Left hindlimb (tissue), 1 donor: ENCODE results near the gene ACLY.

ENCODE experiments used
- DNase-seq: peaks from one replicate; pipeline ENCODE4 v3.0.0-alpha.2; 2018

The ACLY gene

GRCh38 chr17:41918314-41919164 is at the start of gene ACLY:
Gene ACLY (minus strand): TSS chr17:41918951. CDS start chr17:41913873, 5,078 bp downstream.
- DNase-seq: peak; percentile 98

- DNase-seq: no peak
These were observed 49.3 kb upstream of the ACLY start for GRCh38 chr17:41967921-41968578.

GRCh38 chr17:41967141-41967920 is 48.6 kb upstream of the ACLY start:
- peak; percentile 42 for DNase-seq

- peak; percentile 92 for DNase-seq
These were observed 47.9 kb upstream of the ACLY start, which contains the start of gene CNP for GRCh38 chr17:41966463-41967140. Gene CNP (plus strand): TSS chr17:41966795. CDS start chr17:41966885, 90 bp downstream.

GRCh38 chr17:41965694-41966462 is 47.1 kb upstream of the ACLY start:
- peak; percentile 50 for DNase-seq

- peak; percentile 83 for DNase-seq
These were observed 44.1 kb upstream of the ACLY start for GRCh38 chr17:41962768-41963434.

GRCh38 chr17:41962111-41962510 is 43.4 kb upstream of the ACLY start:
- DNase-seq: no peak

GRCh38 chr17:41959336-41960095 is 40.8 kb upstream of the ACLY start:
- peak; percentile 42 for DNase-seq

- DNase-seq: no peak
These were observed 40.2 kb upstream of the ACLY start for GRCh38 chr17:41959030-41959335.

GRCh38 chr17:41957869-41958439 is 39.2 kb upstream of the ACLY start:
- DNase-seq: no peak

GRCh38 chr17:41957031-41957868 is 38.5 kb upstream of the ACLY start:
- DNase-seq: no peak

GRCh38 chr17:41956522-41956921 is 37.8 kb upstream of the ACLY start:
- DNase-seq: no peak

- DNase-seq: no peak
These were observed 30.2 kb upstream of the ACLY start for GRCh38 chr17:41948762-41949460.

- DNase-seq: no peak
These were observed 26.2 kb upstream of the ACLY start for GRCh38 chr17:41944943-41945342.

GRCh38 chr17:41943492-41943891 is 24.7 kb upstream of the ACLY start:
- DNase-seq: no peak

GRCh38 chr17:41942626-41943373 is 24.0 kb upstream of the ACLY start:
- DNase-seq: no peak

GRCh38 chr17:41941168-41941567 is 22.4 kb upstream of the ACLY start:
- DNase-seq: no peak

GRCh38 chr17:41939693-41940090 is 20.9 kb upstream of the ACLY start:
- no peak for DNase-seq
